HUES48 (cell line): Measurements from ENCODE around the gene RBBP8NL.

Source experiments
- H3K27ac ChIP-seq: one replicate; pipeline ENCODE4 v1.7.0; 2013; ENCODE audit warnings: low read depth, low read length, inconsistent platforms
- H3K27me3 ChIP-seq: 2 replicates; pipeline ENCODE4 v1.6.1; 2013; ENCODE audit warnings: mild to moderate bottlenecking, low read length; ENCODE audit not compliant: control insufficient read depth, insufficient read depth
- H3K36me3 ChIP-seq: 2 replicates; pipeline ENCODE4 v1.6.1; 2013; ENCODE audit warnings: low read length; ENCODE audit not compliant: control insufficient read depth, insufficient read depth
- H3K4me1 ChIP-seq: 2 replicates; pipeline ENCODE4 v1.6.1; 2013; ENCODE audit warnings: mild to moderate bottlenecking, low read length; ENCODE audit not compliant: control insufficient read depth, insufficient read depth
- H3K4me3 ChIP-seq: 2 replicates; pipeline ENCODE4 v1.5.1; 2013; ENCODE audit warnings: mild to moderate bottlenecking, low read depth, low read length
- H3K9ac ChIP-seq: 2 replicates; pipeline ENCODE4 v1.6.1; 2013; ENCODE audit warnings: mild to moderate bottlenecking, low read depth, low read length, moderate library complexity
- H3K9me3 ChIP-seq: 2 replicates; pipeline ENCODE4 v1.6.1; 2013; ENCODE audit warnings: low read length; ENCODE audit not compliant: control insufficient read depth, insufficient read depth

The RBBP8NL gene

GRCh38 chr20:62439218-62439617 lies 11.9 kb upstream of the RBBP8NL start:
- Histone ChIP-seq H3K4me3 (no peak overlapping the region), H3K27me3 (no peaks in the 10 kb centered on the region)

DNA sequence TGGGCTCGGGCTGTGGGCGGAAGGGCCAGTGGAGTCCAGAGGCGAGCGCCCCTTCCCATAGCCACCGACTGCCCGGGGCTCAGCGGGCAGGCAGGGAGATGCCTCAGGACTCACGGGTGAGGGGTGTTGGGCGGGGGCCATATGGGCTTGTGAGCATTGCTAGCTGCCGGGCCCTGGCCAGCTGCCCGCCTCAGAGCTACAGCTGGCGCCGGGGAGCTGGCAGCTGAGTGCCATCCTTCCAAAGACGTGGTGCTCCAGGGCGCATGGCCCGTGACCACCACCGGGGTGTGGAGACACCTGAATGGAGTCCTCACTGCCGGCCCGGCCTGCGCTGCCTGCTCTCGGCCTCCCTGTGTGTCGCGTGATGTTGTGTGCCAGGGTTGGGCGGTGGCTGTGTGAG lies 10.6 kb upstream of the RBBP8NL start:
- H3K27ac ChIP-seq: no peak overlapping the region
- no peaks in the 10 kb centered on the region for H3K27me3 ChIP-seq

More at GRCh38 chr20:62439218-62439617, 11.9 kb upstream of the RBBP8NL start:
- Histone ChIP-seq H3K36me3 (no peaks in the 10 kb centered on the region), H3K9me3 (no peaks in the 10 kb centered on the region), H3K9ac (no peak overlapping the region), H3K4me1 (no peaks in the 10 kb centered on the region), H3K27ac (no peak overlapping the region)

DNA sequence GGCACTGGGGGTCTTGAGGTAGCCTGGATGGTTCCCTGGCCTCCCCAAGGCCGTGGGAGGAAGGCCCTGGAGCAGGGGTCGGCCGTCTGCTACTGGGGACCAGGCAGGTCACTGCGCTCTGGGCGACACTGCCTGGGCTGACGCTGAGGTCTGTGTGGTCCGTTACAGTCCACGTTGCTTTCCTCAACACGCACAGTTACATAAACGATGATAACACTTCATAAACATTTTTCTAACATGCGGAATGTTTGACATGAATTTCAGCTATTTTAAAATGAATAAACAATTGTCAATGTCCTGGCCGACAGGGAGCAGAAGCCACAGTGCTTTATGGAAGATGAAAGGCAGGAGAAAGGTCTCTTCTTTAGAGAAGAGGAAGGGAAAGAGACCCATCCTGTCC lies 10.2 kb upstream of the RBBP8NL start:
- no peak overlapping the region for H3K27ac ChIP-seq
- H3K9ac ChIP-seq: no peak overlapping the region
- H3K36me3 ChIP-seq: no peaks in the 10 kb centered on the region
- no peaks in the 10 kb centered on the region for H3K27me3 ChIP-seq
- no peaks in the 10 kb centered on the region for H3K9me3 ChIP-seq
- H3K4me1 ChIP-seq: no peaks in the 10 kb centered on the region
- H3K4me3 ChIP-seq: no peak overlapping the region

More for the DNA sequence above, 10.6 kb upstream of the RBBP8NL start:
- Histone ChIP-seq H3K36me3 (no peaks in the 10 kb centered on the region), H3K4me3 (no peak overlapping the region), H3K9me3 (no peaks in the 10 kb centered on the region), H3K4me1 (no peaks in the 10 kb centered on the region), H3K9ac (no peak overlapping the region)

GRCh38 chr20:62436692-62437091 lies 9.4 kb upstream of the RBBP8NL start:
- no peaks in the 10 kb centered on the region for H3K27me3 ChIP-seq
- no peaks in the 10 kb centered on the region for H3K36me3 ChIP-seq
- H3K27ac ChIP-seq: no peak overlapping the region
- no peaks in the 10 kb centered on the region for H3K4me1 ChIP-seq
- no peaks in the 10 kb centered on the region for H3K9me3 ChIP-seq
- no peak overlapping the region for H3K9ac ChIP-seq
- no peak overlapping the region for H3K4me3 ChIP-seq

GRCh38 chr20:62433658-62434497 lies 6.5 kb upstream of the RBBP8NL start:
- Histone ChIP-seq H3K27me3 (no peaks in the 10 kb centered on the region), H3K9ac (no peak overlapping the region), H3K9me3 (no peaks in the 10 kb centered on the region), H3K4me1 (peaks cover 8% of the 10 kb centered on the region), H3K36me3 (no peaks in the 10 kb centered on the region), H3K4me3 (no peak overlapping the region), H3K27ac (no peak overlapping the region)

GRCh38 chr20:62430866-62431447 lies 3.6 kb upstream of the RBBP8NL start:
- H3K27me3 ChIP-seq: no peaks in the 10 kb centered on the region
- no peak overlapping the region for H3K9ac ChIP-seq
- no peaks in the 10 kb centered on the region for H3K9me3 ChIP-seq
- no peak overlapping the region for H3K27ac ChIP-seq
- no peak overlapping the region for H3K4me3 ChIP-seq
- no peaks in the 10 kb centered on the region for H3K36me3 ChIP-seq
- peaks cover 23% of the 10 kb centered on the region for H3K4me1 ChIP-seq

GRCh38 chr20:62430311-62430853 lies 3.0 kb upstream of the RBBP8NL start:
- Histone ChIP-seq H3K36me3 (no peaks in the 10 kb centered on the region), H3K9me3 (no peaks in the 10 kb centered on the region), H3K27me3 (no peaks in the 10 kb centered on the region), H3K9ac (no peak overlapping the region), H3K4me3 (no peak overlapping the region), H3K27ac (no peak overlapping the region), H3K4me1 (peaks cover 23% of the 10 kb centered on the region)

GRCh38 chr20:62429455-62430310 lies 2.3 kb upstream of the RBBP8NL start:
- H3K36me3 ChIP-seq: no peaks in the 10 kb centered on the region
- H3K9ac ChIP-seq: no peak overlapping the region
- no peaks in the 10 kb centered on the region for H3K9me3 ChIP-seq
- peaks cover 23% of the 10 kb centered on the region for H3K4me1 ChIP-seq
- no peaks in the 10 kb centered on the region for H3K27me3 ChIP-seq
- no peak overlapping the region for H3K27ac ChIP-seq
- no peak overlapping the region for H3K4me3 ChIP-seq

DNA sequence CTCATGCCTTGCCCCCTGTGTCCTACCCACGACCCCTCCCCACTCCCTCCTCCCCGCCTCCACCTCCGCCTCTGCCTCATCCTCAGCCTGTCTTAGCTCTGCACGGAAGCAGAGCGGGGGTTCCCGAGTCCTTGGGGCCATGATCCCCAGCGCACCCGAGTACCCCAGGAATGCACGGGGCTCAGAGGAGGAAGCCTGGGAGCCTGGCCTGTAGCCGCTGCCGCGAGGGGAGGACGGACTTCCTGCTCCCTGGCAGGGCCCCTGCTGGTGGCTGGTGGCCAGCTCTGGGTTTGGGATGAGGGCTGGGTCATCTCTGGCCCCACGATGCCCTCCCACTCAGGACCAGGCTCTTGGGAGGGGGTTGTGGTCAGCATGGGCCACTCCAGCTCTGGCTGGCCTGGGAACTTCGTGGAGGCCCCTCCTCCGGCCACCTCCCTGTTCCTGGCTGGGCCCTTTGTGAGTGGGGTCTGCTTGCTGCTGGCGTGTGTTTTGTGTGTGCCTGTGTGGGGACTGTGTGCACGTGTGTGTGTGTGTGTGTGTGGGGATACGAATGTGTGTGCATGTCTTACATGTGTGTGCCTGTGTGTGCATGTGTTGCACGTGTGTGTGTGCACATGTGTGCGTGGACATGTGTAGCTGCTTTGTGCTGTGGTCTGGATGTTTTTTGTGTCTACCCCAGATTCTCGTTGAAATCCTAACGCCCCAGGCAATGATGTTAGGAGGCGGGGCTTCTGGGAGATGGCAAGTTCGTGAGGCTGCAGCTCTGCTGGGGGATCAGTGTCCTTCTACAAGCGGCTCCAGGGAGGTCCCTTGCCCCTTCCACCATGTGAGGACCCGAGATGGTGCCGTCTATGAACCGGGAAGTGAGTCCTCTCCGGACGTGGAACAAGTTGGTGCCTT lies 1.3 kb upstream of the RBBP8NL start:
- Histone ChIP-seq H3K9me3 (no peaks in the 10 kb centered on the region), H3K36me3 (no peaks in the 10 kb centered on the region), H3K4me3 (no peak overlapping the region), H3K9ac (no peak overlapping the region), H3K27me3 (no peaks in the 10 kb centered on the region), H3K27ac (no peak overlapping the region), H3K4me1 (peaks cover 26% of the 10 kb centered on the region)

DNA sequence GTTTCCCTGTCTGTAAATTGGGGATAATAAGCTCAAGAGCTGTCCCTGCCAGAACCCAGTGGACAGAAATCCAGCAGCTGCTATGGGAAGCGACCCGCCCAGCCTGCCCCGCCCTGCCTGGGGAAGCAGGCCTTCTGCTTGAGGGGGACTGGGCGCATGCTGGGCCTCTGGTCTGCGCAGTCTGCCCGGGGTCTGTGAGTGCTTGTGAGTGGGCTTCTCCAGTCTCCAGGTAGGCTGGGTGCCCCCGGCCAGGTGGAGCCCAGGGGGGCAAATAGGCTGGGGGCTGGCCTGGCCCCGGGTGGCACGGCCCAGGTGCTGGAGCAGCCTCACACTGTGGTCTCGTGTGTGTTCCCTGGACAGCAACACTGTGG lies 648 bp upstream of the RBBP8NL start:
- Histone ChIP-seq H3K27me3 (no peaks in the 10 kb centered on the region), H3K4me3 (no peak overlapping the region), H3K9me3 (no peaks in the 10 kb centered on the region), H3K27ac (peak overlapping the region; percentile 35), H3K4me1 (peaks cover 26% of the 10 kb centered on the region), H3K9ac (no peak overlapping the region), H3K36me3 (no peaks in the 10 kb centered on the region)
